A549 (cell line): ENCODE measurements around the gene ARIH2. TPM values are rescaled to one million over a fixed set of nuclear protein-coding genes. Genes with fewer than 3 reads are reported as not detected.

Experiments
- ATAC-seq, 2 experiments: fragments of 200-7000 bp in 1 of 2; fragments of >200 bp in 1 of 2; cut with Nextera tagmentation in 1 of 2; cut with Tn5 transposase in 1 of 2; 3 replicates each; pipeline versions ENCODE4 v1.8.0 to v1.9.1; 2018 to 2020; ENCODE audit warnings: mild to moderate bottlenecking in 1 of 2, moderate library complexity in 1 of 2
- CTCF ChIA-PET: fragments of 300-600 bp; sonication (Branson Sonifier 250); formaldehyde crosslinking; extraction: SDS; loops from one replicate; lab custom pipeline; 2021; ENCODE audit warnings: antibody characterized with exemption, inconsistent platforms; lab: Yijun Ruan, JAX
- POLR2A ChIA-PET: fragments of 350-600 bp; formaldehyde crosslinking; extraction: SDS; loops from one replicate; lab custom pipeline; 2021; ENCODE audit warnings: antibody characterized with exemption, inconsistent platforms; lab: Yijun Ruan, JAX
- DNase-seq, 2 experiments: peaks; one replicate each; pipeline versions ENCODE4 v3.0.0 to v3.0.0-alpha.2; 2011 to 2016; ENCODE audit warnings: low read depth in 1 of 2, low spot score in 1 of 2
- FAIRE-seq: peaks from 2 replicates; lab custom pipeline; 2011; peaks lifted over from hg19 to GRCh38; lab: Jason Lieb, UNC
- H3K27ac ChIP-seq, 2 experiments: fragments of >200 bp; sonication (Bioruptor Twin); formaldehyde crosslinking; 3 replicates each; pipeline ENCODE4 v1.5.1; 2016 to 2017
- H3K4me1 ChIP-seq: fragments of >200 bp; sonication (Bioruptor Twin); formaldehyde crosslinking; 3 replicates; pipeline ENCODE4 v1.6.1; 2016
- H3K4me2 ChIP-seq: fragments of >200 bp; sonication (Bioruptor Twin); formaldehyde crosslinking; 3 replicates; pipeline ENCODE4 v1.6.1; 2016
- H3K4me3 ChIP-seq: fragments of >200 bp; sonication (Bioruptor Twin); formaldehyde crosslinking; 3 replicates; pipeline ENCODE4 v1.5.1; 2016
- H3K9me3 ChIP-seq: fragments of >200 bp; sonication (Bioruptor Twin); formaldehyde crosslinking; 3 replicates; pipeline ENCODE4 v1.6.1; 2016
- ATOH8 ChIP-seq: fragments of 250-450 bp; sonication (Bioruptor Pico); IDR thresholded peaks from 2 replicates; pipeline ENCODE4 v1.5.0; 2020; ENCODE audit warnings: low read depth, mild to moderate bottlenecking, moderate library complexity
- CBX2 ChIP-seq: fragments of 200-600 bp; sonication (generic); IDR thresholded peaks from 2 replicates; pipeline ENCODE4 v1.6.1; 2016; ENCODE audit warnings: low read depth, mild to moderate bottlenecking, borderline replicate concordance
- CBX8 ChIP-seq: fragments of 200-600 bp; sonication (generic); IDR thresholded peaks from 2 replicates; pipeline ENCODE4 v1.6.1; 2016
- CEBPB ChIP-seq, 2 experiments: fragments of >200 bp in 1 of 2; sonication (Bioruptor Twin) in 1 of 2; formaldehyde crosslinking in 1 of 2; IDR thresholded peaks; 2 replicates each; pipeline ENCODE4 v1.6.1; 2012 to 2016
- CHD4 ChIP-seq: fragments of 200-600 bp; sonication (generic); IDR thresholded peaks from 2 replicates; pipeline ENCODE4 v1.6.1; 2016; ENCODE audit warnings: antibody characterized with exemption, mild to moderate bottlenecking, borderline replicate concordance
- CTCF ChIP-seq: fragments of >200 bp; sonication (Bioruptor Twin); formaldehyde crosslinking; IDR thresholded peaks from 3 replicates; pipeline ENCODE4 v1.5.1; 2016
- ELK1 ChIP-seq: fragments of 150-350 bp; IDR thresholded peaks from 2 replicates; pipeline ENCODE4 v1.6.1; 2014; ENCODE audit warnings: low read depth, mild to moderate bottlenecking, low read length
- ESRRA ChIP-seq: fragments of 150-350 bp; IDR thresholded peaks from 2 replicates; pipeline ENCODE4 v1.6.1; 2014; ENCODE audit warnings: mild to moderate bottlenecking, low read length, borderline replicate concordance
- FOSL2 ChIP-seq, 2 experiments: fragments of 450-650 bp in 1 of 2; fragments of >200 bp in 1 of 2; sonication (Bioruptor Twin) in 1 of 2; formaldehyde crosslinking; IDR thresholded peaks; 2 replicates each; pipeline versions ENCODE4 v1.5.0 to v1.6.1; 2016 to 2020; ENCODE audit warnings: mild to moderate bottlenecking in 1 of 2, moderate library complexity in 1 of 2
- HDAC2 ChIP-seq: fragments of 200-600 bp; sonication (generic); IDR thresholded peaks from 2 replicates; pipeline ENCODE4 v1.6.1; 2016
- HES2 ChIP-seq: fragments of >200 bp; sonication (Bioruptor Twin); formaldehyde crosslinking; IDR thresholded peaks from 2 replicates; pipeline ENCODE4 v1.6.1; 2016
- HMGXB4 ChIP-seq: fragments of 250-450 bp; sonication (Bioruptor Pico); IDR thresholded peaks from 2 replicates; pipeline ENCODE4 v1.5.0; 2021; ENCODE audit warnings: mild to moderate bottlenecking, moderate library complexity, borderline replicate concordance
- HOXB5 ChIP-seq: fragments of 250-450 bp; sonication (Bioruptor Pico); IDR thresholded peaks from 2 replicates; pipeline ENCODE4 v1.5.0; 2020; ENCODE audit warnings: mild to moderate bottlenecking, moderate library complexity
- JUN ChIP-seq, 2 experiments: fragments of >200 bp; sonication (Bioruptor Twin); formaldehyde crosslinking; IDR thresholded peaks; 2 replicates in 1 of 2; 3 replicates in 1 of 2; pipeline ENCODE4 v1.6.1; 2016 to 2017
- JUNB ChIP-seq: fragments of >200 bp; sonication (Bioruptor Twin); formaldehyde crosslinking; IDR thresholded peaks from 2 replicates; pipeline ENCODE4 v1.6.1; 2016
- KDM5A ChIP-seq: fragments of 200-600 bp; sonication (generic); IDR thresholded peaks from 2 replicates; pipeline ENCODE4 v1.6.1; 2016; ENCODE audit warnings: antibody characterized with exemption, mild to moderate bottlenecking
- MAFK ChIP-seq: fragments of 450-650 bp; IDR thresholded peaks from 2 replicates; pipeline ENCODE4 v1.6.1; 2014; ENCODE audit not compliant: partially characterized antibody
- MAX ChIP-seq: IDR thresholded peaks from 2 replicates; pipeline ENCODE4 v1.6.1; 2012
- NFE2L2 ChIP-seq: fragments of 150-350 bp; conservative IDR thresholded peaks from 2 replicates; pipeline ENCODE4 v1.6.1; 2014; ENCODE audit warnings: low read length
- POLR2A ChIP-seq: IDR thresholded peaks from 2 replicates; pipeline ENCODE4 v1.6.1; 2012; ENCODE audit warnings: mild to moderate bottlenecking, low read length
- RAD21 ChIP-seq, 2 experiments: fragments of >200 bp in 1 of 2; sonication (Bioruptor Twin) in 1 of 2; formaldehyde crosslinking in 1 of 2; IDR thresholded peaks in 1 of 2; conservative IDR thresholded peaks in 1 of 2; 2 replicates in 1 of 2; 3 replicates in 1 of 2; pipeline ENCODE4 v1.6.1; 2012 to 2018; ENCODE audit warnings: inconsistent platforms in 1 of 2
- RNF2 ChIP-seq: fragments of 200-600 bp; sonication (generic); IDR thresholded peaks from 2 replicates; pipeline ENCODE4 v1.6.1; 2016; ENCODE audit warnings: low read depth, mild to moderate bottlenecking, antibody characterized with exemption, moderate library complexity, borderline replicate concordance
- TP53 ChIP-seq: fragments of 250-450 bp; sonication (Bioruptor Pico); IDR thresholded peaks from 2 replicates; pipeline ENCODE4 v1.5.0; 2021; ENCODE audit warnings: mild to moderate bottlenecking, moderate library complexity
- ZFP36 ChIP-seq: fragments of 450-650 bp; IDR thresholded peaks from 2 replicates; pipeline ENCODE4 v1.6.1; 2014; ENCODE audit warnings: borderline replicate concordance; ENCODE audit not compliant: partially characterized antibody
- WGBS: methylation state at CpG from one replicate; pipeline ENCODE4 v1.1.6; 2017; ENCODE audit errors: missing lambda C conversion rate; 5-methylcytosine and 5-hydroxymethylcytosine counted together
- polyA plus RNA-seq, 4 experiments: library from polyadenylated mRNA; depleted of rRNA in 3 of 4; stranded (reverse); fragments of >200 nt; fragmentation: RNase III in 1 of 4; extraction: RNeasy Plus Mini Kit Qiagen cat#74134 plus additional on column Dnase treatment in 1 of 4; gene quantifications; 2 replicates in 3 of 4; 3 replicates in 1 of 4; pipeline ENCODE4 v1.2.3, GENCODE V29; 2011 to 2017

The ARIH2 gene
- polyA plus RNA-seq, 2 of the 4 experiments (the other 2 are of a cell fraction), result 52.4 to 88.8 TPM

GRCh38 chr3:49001155-49001554 lies 82.5 kb downstream of the ARIH2 start (continued):
- no peak for TF ChIP-seq JUN (IDR thresholded peaks at IDR 0.05)
- no peak for TF ChIP-seq CHD4
- TF ChIP-seq HES2, result no peak
- TF ChIP-seq POLR2A, result no peak
- TF ChIP-seq RAD21 (conservative IDR thresholded peaks at IDR 0.05 in 1 of 2, IDR thresholded peaks at IDR 0.05 in 1 of 2), result no peak
- TF ChIP-seq RNF2, result no peak
- no peak for TF ChIP-seq CTCF
- no peak for TF ChIP-seq HDAC2

GRCh38 chr3:49004352-49005302 lies 86.0 kb downstream of the ARIH2 start:
- peaks cover 21% of the 10 kb centered on the region; the same call in 2 of the 3 replicates for H3K4me1 ChIP-seq
- DNase-seq, result no peak
- POLR2A ChIA-PET, result interaction anchor here (4.1 kb wide), 1 partner anchor 17 kb away, joined by 57 read pairs; the partner anchor contains the start of gene NDUFAF3
- TF ChIP-seq TP53 (CRISPR knock-in tag) (no peak), CBX2 (no peak), MAFK (no peak), POLR2A (no peak), CHD4 (no peak), HMGXB4 (CRISPR knock-in tag) (no peak), FOSL2 (IDR thresholded peaks at IDR 0.05) (no peak), FOSL2 (CRISPR knock-in tag; IDR thresholded peaks at IDR 0.05) (no peak), KDM5A (no peak), HOXB5 (CRISPR knock-in tag) (no peak), JUNB (no peak), CEBPB (IDR thresholded peaks at IDR 0.05) (no peak), RAD21 (conservative IDR thresholded peaks at IDR 0.05 in 1 of 2, IDR thresholded peaks at IDR 0.05 in 1 of 2) (no peak), MAX (no peak), ATOH8 (CRISPR knock-in tag) (no peak), ELK1 (no peak), NFE2L2 (no peak), CBX8 (no peak), HDAC2 (no peak), ESRRA (no peak), ZFP36 (no peak)
- no peak overlapping the region for H3K4me2 ChIP-seq
- no peak overlapping the region for H3K27ac ChIP-seq
- no peaks in the 10 kb centered on the region for H3K9me3 ChIP-seq
- ATAC-seq, result no peak
- CTCF ChIA-PET, result interaction anchor here (1.7 to 30.1 kb wide), 3 partner anchors 9 to 17 kb away, joined by 5 to 385 read pairs (median 5); partner anchors contain the start of genes NDUFAF3 and P4HTM
- FAIRE-seq, result no peak
- 76% methylated on average over 4 of the region's 16 CpGs for WGBS
- no peak overlapping the region for H3K4me3 ChIP-seq
